DOHH2 (cell line): Measurements from ENCODE around the gene RPTOR.

Experiments
- H3F3A ChIP-seq: fragments of 200-600 bp; sonication (generic), shearing (Covaris generic); 2 replicates; pipeline ENCODE4 v1.6.0; 2016; ENCODE audit warnings: antibody characterized with exemption, mild to moderate bottlenecking; ENCODE audit not compliant: control insufficient read depth, insufficient read depth
- H3K27ac ChIP-seq: fragments of 200-600 bp; sonication (generic); 2 replicates; pipeline ENCODE4 v1.5.1; 2014; ENCODE audit warnings: low read depth, mild to moderate bottlenecking, low read length, moderate library complexity
- H3K27me3 ChIP-seq: fragments of 200-600 bp; sonication (generic); 2 replicates; pipeline ENCODE4 v1.6.1; 2014; ENCODE audit warnings: mild to moderate bottlenecking, low read length, mixed read lengths; ENCODE audit not compliant: control insufficient read depth
- H3K36me3 ChIP-seq: fragments of 200-600 bp; sonication (generic); 2 replicates; pipeline ENCODE4 v1.6.1; 2014; ENCODE audit warnings: mild to moderate bottlenecking, low read length, moderate library complexity, mixed read lengths; ENCODE audit not compliant: control insufficient read depth
- H3K4me1 ChIP-seq: fragments of 200-600 bp; sonication (generic); 2 replicates; pipeline ENCODE4 v1.6.1; 2014; ENCODE audit warnings: mild to moderate bottlenecking, low read length, mixed read lengths; ENCODE audit not compliant: control insufficient read depth
- H3K4me2 ChIP-seq: fragments of 200-600 bp; sonication (generic); 2 replicates; pipeline ENCODE4 v1.6.0; 2014; ENCODE audit warnings: mild to moderate bottlenecking, low read length, moderate library complexity
- H3K4me3 ChIP-seq: fragments of 200-600 bp; sonication (generic); 2 replicates; pipeline ENCODE4 v1.5.1; 2014; ENCODE audit warnings: mild to moderate bottlenecking, low read length, mixed read lengths
- H3K79me2 ChIP-seq: fragments of 200-600 bp; sonication (generic); 2 replicates; pipeline ENCODE4 v1.6.1; 2014; ENCODE audit warnings: mild to moderate bottlenecking, low read length, mixed read lengths; ENCODE audit not compliant: control insufficient read depth
- H3K9me2 ChIP-seq: fragments of 200-600 bp; sonication (generic); replicated peaks from 2 replicates; pipeline ENCODE4 v1.6.1; 2014; ENCODE audit warnings: mild to moderate bottlenecking, low read length, mixed read lengths; ENCODE audit not compliant: control insufficient read depth
- H3K9me3 ChIP-seq: fragments of 200-600 bp; sonication (generic); 2 replicates; pipeline ENCODE4 v1.6.1; 2014; ENCODE audit warnings: antibody characterized with exemption, low read length, mixed read lengths; ENCODE audit not compliant: control insufficient read depth, insufficient read depth
- H4K20me1 ChIP-seq: fragments of 200-600 bp; sonication (generic); 2 replicates; pipeline ENCODE4 v1.6.0; 2014; ENCODE audit warnings: low read depth, mild to moderate bottlenecking, antibody characterized with exemption, low read length, moderate library complexity; ENCODE audit not compliant: control insufficient read depth, insufficient read depth
- EZH2phosphoT487 ChIP-seq: fragments of 200-600 bp; sonication (generic); IDR thresholded peaks from 2 replicates; pipeline ENCODE4 v1.6.1; 2017; ENCODE audit warnings: borderline replicate concordance, mild to moderate bottlenecking, antibody characterized with exemption, low read length, moderate library complexity, mixed read lengths
- TF ChIP-seq, protein P1 (sequence below): fragments of 200-600 bp; sonication (generic); IDR thresholded peaks from one replicate; pipeline ENCODE4 v1.5.1; 2014; ENCODE audit warnings: antibody characterized with exemption, mild to moderate bottlenecking, low read depth, low read length; ENCODE audit not compliant: poor library complexity, severe bottlenecking

Gene RPTOR

DNA sequence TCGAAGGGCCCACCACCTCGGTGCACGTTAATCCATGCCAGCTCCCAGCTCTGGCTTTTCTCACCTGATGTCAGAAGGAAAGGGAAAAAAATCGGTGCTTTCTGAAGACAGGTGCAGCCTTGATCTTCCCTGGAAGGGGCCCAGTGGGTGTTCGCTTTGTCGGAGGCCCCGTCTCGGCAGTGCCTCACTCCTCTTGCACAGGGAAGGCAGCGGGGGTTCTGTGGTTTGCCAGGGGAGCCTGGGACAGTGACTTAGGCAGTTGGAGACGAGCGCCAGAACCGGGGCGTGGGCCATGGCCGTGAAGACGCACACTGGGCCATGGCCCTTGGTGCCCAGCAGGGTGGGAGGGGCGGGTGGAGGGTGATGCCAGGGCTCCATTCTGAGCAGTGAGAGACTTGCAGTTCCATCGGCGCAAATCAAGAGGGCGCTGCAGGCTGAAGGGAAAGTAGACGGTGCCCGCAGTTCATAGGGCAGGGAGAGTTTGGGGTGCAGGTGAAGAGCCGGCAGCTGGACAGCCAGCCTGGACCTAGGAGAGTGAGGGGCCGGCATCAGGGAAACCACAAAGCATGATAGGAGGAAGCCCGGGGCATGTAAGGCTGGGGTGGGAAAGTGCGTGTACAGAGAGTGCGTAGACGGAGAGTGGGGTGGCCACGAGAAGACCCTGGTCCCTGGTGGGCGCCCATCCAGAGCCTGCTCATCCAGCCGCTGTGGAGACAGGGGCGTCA is 345.7 kb downstream of the RPTOR start:
- no peaks in the 10 kb centered on the region for H4K20me1 ChIP-seq
- H3K79me2 ChIP-seq = no peaks in the 10 kb centered on the region
- no peaks in the 10 kb centered on the region for H3F3A ChIP-seq
- no peaks in the 10 kb centered on the region for H3K4me1 ChIP-seq
- H3K36me3 ChIP-seq = peaks cover 17% of the 10 kb centered on the region
- no peak overlapping the region for H3K27ac ChIP-seq
- no peaks in the 10 kb centered on the region for H3K9me2 ChIP-seq
- no peaks in the 10 kb centered on the region for H3K27me3 ChIP-seq
- no peaks in the 10 kb centered on the region for H3K9me3 ChIP-seq
- no peak overlapping the region for H3K4me3 ChIP-seq
- no peak overlapping the region for H3K4me2 ChIP-seq
- TF ChIP-seq EZH2phosphoT487 = no peak
- TF ChIP-seq, protein P1, sequence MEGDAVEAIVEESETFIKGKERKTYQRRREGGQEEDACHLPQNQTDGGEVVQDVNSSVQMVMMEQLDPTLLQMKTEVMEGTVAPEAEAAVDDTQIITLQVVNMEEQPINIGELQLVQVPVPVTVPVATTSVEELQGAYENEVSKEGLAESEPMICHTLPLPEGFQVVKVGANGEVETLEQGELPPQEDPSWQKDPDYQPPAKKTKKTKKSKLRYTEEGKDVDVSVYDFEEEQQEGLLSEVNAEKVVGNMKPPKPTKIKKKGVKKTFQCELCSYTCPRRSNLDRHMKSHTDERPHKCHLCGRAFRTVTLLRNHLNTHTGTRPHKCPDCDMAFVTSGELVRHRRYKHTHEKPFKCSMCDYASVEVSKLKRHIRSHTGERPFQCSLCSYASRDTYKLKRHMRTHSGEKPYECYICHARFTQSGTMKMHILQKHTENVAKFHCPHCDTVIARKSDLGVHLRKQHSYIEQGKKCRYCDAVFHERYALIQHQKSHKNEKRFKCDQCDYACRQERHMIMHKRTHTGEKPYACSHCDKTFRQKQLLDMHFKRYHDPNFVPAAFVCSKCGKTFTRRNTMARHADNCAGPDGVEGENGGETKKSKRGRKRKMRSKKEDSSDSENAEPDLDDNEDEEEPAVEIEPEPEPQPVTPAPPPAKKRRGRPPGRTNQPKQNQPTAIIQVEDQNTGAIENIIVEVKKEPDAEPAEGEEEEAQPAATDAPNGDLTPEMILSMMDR = no peak

DNA sequence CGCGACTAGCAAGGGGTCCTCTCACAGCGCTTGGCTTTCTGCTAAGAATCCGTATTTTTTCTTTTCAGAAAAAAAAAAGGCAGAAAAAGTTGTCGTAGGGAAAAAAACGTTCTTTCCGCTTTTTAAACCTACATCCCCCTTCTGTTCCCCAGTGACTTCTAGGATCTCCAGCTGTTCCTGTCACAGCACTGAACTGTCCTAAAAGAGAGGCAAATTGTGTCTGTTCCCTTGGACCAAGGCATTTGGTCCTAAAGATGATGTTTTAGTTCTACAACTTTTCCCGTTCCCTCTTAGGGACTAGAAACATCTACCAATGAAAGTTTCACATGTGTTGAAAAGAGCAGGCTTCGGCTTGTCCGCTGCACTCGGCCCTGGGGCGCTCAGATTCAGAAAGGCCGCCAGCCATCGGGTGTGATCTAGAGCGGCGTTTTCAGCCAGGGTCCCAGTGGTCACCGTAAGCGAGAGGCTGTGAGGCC is 346.3 kb downstream of the RPTOR start:
- Histone ChIP-seq H4K20me1 (no peaks in the 10 kb centered on the region), H3K27ac (no peak overlapping the region), H3K36me3 (peaks cover 19% of the 10 kb centered on the region), H3K9me2 (no peaks in the 10 kb centered on the region), H3K27me3 (no peaks in the 10 kb centered on the region), H3F3A (no peaks in the 10 kb centered on the region), H3K4me2 (no peak overlapping the region), H3K4me1 (no peaks in the 10 kb centered on the region), H3K4me3 (no peak overlapping the region), H3K79me2 (no peaks in the 10 kb centered on the region), H3K9me3 (no peaks in the 10 kb centered on the region)
- TF ChIP-seq, protein P1 = no peak
- TF ChIP-seq EZH2phosphoT487 = no peak

DNA sequence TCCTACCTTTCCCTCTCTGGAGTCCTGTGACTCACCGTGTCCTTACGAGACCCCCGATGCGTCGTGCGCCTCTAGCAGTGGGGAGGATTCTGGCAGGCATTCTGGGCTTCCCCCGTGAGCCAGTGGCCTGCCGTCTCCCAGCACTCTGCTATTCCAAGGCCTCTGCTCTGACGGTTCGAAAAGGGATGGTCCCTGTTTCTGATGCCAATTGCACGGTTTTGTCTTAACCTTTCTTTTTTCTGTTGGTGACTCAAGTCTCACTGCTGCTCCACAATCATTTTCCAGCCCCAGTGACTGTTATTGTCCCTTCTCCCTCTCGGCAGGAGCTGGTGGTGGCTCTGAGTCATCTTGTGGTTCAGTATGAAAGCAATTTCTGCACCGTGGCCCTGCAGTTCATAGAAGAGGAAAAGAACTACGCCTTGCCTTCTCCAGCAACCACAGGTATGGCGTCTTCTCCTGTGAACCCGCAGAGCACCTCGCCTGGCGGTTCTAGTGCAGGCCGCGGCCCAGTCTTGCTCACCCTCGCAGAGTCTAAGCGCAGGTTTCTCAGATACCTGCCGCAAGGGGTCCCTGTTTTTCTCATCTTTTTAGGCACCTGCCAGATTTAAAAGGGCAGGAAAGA is 346.9 kb downstream of the RPTOR start:
- TF ChIP-seq, protein P1 = no peak
- TF ChIP-seq EZH2phosphoT487 = no peak
- Histone ChIP-seq H3F3A (no peaks in the 10 kb centered on the region), H3K4me2 (no peak overlapping the region), H3K4me1 (no peaks in the 10 kb centered on the region), H3K4me3 (no peak overlapping the region), H3K79me2 (no peaks in the 10 kb centered on the region), H3K9me3 (no peaks in the 10 kb centered on the region), H4K20me1 (no peaks in the 10 kb centered on the region), H3K9me2 (no peaks in the 10 kb centered on the region), H3K27ac (no peak overlapping the region), H3K36me3 (peaks cover 17% of the 10 kb centered on the region), H3K27me3 (no peaks in the 10 kb centered on the region)
